GM06990 (cell line): ENCODE results near the gene IL32.
"Not testable (repeated sequence)": the region's sequence is repeated elsewhere in the genome, so short reads cannot be mapped to it uniquely, and the experiment has no call there.

Experiments used
- DNase-seq: peaks from one replicate; pipeline ENCODE4 v3.0.0-alpha.2; 2011; ENCODE audit not compliant: insufficient read length; ENCODE audit errors: extremely low read depth
- H3K27me3 ChIP-seq: replicated peaks from 2 replicates; pipeline ENCODE4 v1.6.0; 2011; ENCODE audit warnings: low read length; ENCODE audit not compliant: control insufficient read depth, insufficient read depth
- H3K36me3 ChIP-seq: 2 replicates; pipeline ENCODE4 v1.5.1; 2011; ENCODE audit warnings: low read length; ENCODE audit not compliant: control insufficient read depth, insufficient read depth
- H3K4me3 ChIP-seq: replicated peaks from 2 replicates; pipeline ENCODE4 v1.5.1; 2011; ENCODE audit warnings: low read depth, mild to moderate bottlenecking, control low read depth, low read length
- TF ChIP-seq, protein P1 (sequence below): IDR thresholded peaks from 2 replicates; pipeline ENCODE4 v1.5.1; 2011; ENCODE audit warnings: low read length, control low read depth, mild to moderate bottlenecking, inconsistent platforms; ENCODE audit not compliant: insufficient read depth, poor library complexity, severe bottlenecking

The IL32 gene

DNA sequence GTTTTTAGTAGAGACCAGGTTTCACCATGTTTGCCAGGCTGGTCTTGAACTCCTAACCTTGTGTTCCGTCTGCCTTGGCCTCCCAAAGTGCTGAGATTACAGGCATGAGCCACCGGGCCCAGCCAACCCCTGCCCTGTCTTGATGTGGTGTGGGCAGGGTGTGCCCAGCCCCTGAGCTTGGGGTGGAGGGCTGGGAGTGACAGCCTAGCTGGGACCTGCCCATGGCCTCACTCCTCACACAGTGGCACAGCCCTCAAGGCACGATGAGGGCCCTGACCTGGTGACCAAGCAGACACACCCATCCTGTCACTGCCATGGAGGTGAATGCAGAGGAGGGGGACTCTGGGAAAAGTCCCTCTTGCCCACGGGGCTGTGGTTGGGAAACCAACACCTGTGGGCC is 3.0 kb downstream of the IL32 start:
- Histone ChIP-seq H3K4me3 (no peak overlapping the region), H3K27me3 (no peaks in the 10 kb centered on the region), H3K36me3 (peaks cover 5% of the 10 kb centered on the region)
- TF ChIP-seq, protein P1, sequence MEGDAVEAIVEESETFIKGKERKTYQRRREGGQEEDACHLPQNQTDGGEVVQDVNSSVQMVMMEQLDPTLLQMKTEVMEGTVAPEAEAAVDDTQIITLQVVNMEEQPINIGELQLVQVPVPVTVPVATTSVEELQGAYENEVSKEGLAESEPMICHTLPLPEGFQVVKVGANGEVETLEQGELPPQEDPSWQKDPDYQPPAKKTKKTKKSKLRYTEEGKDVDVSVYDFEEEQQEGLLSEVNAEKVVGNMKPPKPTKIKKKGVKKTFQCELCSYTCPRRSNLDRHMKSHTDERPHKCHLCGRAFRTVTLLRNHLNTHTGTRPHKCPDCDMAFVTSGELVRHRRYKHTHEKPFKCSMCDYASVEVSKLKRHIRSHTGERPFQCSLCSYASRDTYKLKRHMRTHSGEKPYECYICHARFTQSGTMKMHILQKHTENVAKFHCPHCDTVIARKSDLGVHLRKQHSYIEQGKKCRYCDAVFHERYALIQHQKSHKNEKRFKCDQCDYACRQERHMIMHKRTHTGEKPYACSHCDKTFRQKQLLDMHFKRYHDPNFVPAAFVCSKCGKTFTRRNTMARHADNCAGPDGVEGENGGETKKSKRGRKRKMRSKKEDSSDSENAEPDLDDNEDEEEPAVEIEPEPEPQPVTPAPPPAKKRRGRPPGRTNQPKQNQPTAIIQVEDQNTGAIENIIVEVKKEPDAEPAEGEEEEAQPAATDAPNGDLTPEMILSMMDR: no peak
- no peak for DNase-seq

- not testable (repeated sequence) for DNase-seq, H3K36me3 ChIP-seq, H3K4me3 ChIP-seq, H3K27me3 ChIP-seq
These were observed 3.7 kb downstream of the IL32 start for GRCh38 chr16:3069146-3069545.

- DNase-seq: no peak
- Histone ChIP-seq H3K4me3 (no peak overlapping the region), H3K36me3 (peaks cover 5% of the 10 kb centered on the region), H3K27me3 (no peaks in the 10 kb centered on the region)
- TF ChIP-seq, protein P1: no peak
These were observed 5.2 kb downstream of the IL32 start for GRCh38 chr16:3070608-3071111.

DNA sequence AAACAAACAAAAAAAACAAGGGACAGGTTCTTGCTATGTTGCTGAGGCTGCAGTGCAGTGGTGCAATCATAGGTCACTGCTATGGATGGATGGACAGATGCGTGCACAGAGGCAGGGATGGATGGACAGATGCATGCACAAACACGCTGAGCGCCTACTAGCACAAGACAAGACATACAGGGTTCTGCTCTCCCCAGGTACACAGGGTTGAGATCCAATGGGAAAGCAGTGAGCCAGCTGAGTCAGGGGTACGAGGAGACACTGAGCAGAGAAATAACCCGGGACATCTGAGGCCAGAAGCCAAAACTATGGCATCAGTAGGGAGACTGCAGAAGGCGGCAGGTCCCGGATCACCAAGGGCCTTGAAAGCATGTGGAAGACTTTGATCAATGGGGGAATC is 6.2 kb downstream of the IL32 start:
- Histone ChIP-seq H3K36me3 (peaks cover 5% of the 10 kb centered on the region), H3K27me3 (no peaks in the 10 kb centered on the region), H3K4me3 (no peak overlapping the region)
- no peak for DNase-seq
- TF ChIP-seq, protein P1: no peak

GRCh38 chr16:3072148-3072547 is 6.7 kb downstream of the IL32 start:
- not testable (repeated sequence) for DNase-seq

DNA sequence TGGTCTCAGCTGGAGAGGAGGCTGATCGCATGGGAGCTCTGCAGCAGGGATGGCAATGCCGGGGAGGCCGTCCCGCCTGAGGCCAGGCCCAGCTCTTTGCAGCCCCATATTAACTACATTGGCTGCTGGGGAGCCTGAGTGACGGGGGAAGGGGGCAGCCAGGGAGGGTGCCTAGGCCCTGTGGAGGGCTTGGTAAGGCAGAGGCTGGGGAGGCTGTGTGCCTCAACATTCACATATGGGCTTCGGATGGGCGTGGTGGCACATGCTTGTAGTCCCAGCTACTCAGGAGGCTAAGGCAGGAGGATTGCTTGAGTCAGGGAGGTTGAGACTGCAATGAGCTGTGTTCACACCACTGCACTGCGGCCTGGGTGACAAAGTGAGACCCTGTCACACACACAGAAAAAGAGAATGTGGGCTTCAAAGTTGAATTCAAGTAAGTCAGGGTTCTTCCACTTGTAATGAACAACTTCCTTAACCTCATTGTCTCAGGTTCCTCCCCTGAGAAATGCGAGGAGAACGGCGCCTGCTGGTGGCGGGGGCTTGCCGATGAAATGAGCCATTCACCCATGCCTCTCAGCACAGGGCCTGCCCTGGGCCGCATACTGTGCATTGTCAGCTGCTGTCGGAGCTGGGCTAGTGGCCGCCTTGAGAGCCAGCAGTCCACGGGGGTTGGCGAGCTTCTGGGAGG is 7.3 kb downstream of the IL32 start:
- H3K27me3 ChIP-seq, H3K36me3 ChIP-seq, H3K4me3 ChIP-seq, DNase-seq: not testable (repeated sequence)
- TF ChIP-seq, protein P1: peak; percentile 33

More at GRCh38 chr16:3072148-3072547, 6.7 kb downstream of the IL32 start:
- not testable (repeated sequence) for H3K36me3 ChIP-seq, H3K4me3 ChIP-seq, H3K27me3 ChIP-seq

GRCh38 chr16:3073448-3073847 is 8.0 kb downstream of the IL32 start:
- Histone ChIP-seq H3K4me3 (no peak overlapping the region), H3K36me3 (peaks cover 3% of the 10 kb centered on the region), H3K27me3 (no peaks in the 10 kb centered on the region)
- no peak for DNase-seq
- TF ChIP-seq, protein P1: no peak
